HEK293T (cell line): ENCODE data around the gene SNX8.

ENCODE experiments used
- BHLHE40 ChIP-seq: fragments of 450-650 bp; IDR thresholded peaks from 2 replicates; pipeline ENCODE4 v1.6.1; 2016; ENCODE audit warnings: mild to moderate bottlenecking, moderate library complexity, borderline replicate concordance
- CTBP1 ChIP-seq: fragments of 450-650 bp; IDR thresholded peaks from 2 replicates; pipeline ENCODE4 v1.6.1; 2016; ENCODE audit warnings: borderline replicate concordance
- ELF4 ChIP-seq: fragments of 450-650 bp; IDR thresholded peaks from 2 replicates; pipeline ENCODE4 v1.6.1; 2017; ENCODE audit warnings: antibody characterized with exemption
- FOXA1 ChIP-seq: fragments of 450-650 bp; IDR thresholded peaks from 2 replicates; pipeline ENCODE4 v1.6.1; 2016; ENCODE audit warnings: mild to moderate bottlenecking
- FOXM1 ChIP-seq: fragments of 450-650 bp; IDR thresholded peaks from 2 replicates; pipeline ENCODE4 v1.6.1; 2017; ENCODE audit warnings: mild to moderate bottlenecking, borderline replicate concordance
- HDGF ChIP-seq: fragments of 450-650 bp; IDR thresholded peaks from 2 replicates; pipeline ENCODE4 v1.6.1; 2017; ENCODE audit warnings: antibody characterized with exemption, borderline replicate concordance
- L3MBTL2 ChIP-seq: fragments of 450-650 bp; conservative IDR thresholded peaks from 2 replicates; pipeline ENCODE4 v1.6.1; 2016; ENCODE audit warnings: mild to moderate bottlenecking
- NFRKB ChIP-seq: fragments of 450-650 bp; IDR thresholded peaks from 2 replicates; pipeline ENCODE4 v1.6.1; 2016; ENCODE audit warnings: mild to moderate bottlenecking, moderate library complexity
- PKNOX1 ChIP-seq: fragments of 450-650 bp; IDR thresholded peaks from 2 replicates; pipeline ENCODE4 v1.6.1; 2016
- SP1 ChIP-seq: fragments of 450-650 bp; IDR thresholded peaks from 2 replicates; pipeline ENCODE4 v1.6.1; 2017
- SUZ12 ChIP-seq: fragments of 450-650 bp; IDR thresholded peaks from 2 replicates; pipeline ENCODE4 v1.6.1; 2016; ENCODE audit warnings: mild to moderate bottlenecking
- TARDBP ChIP-seq: fragments of 450-650 bp; IDR thresholded peaks from 2 replicates; pipeline ENCODE4 v1.6.1; 2016
- ZNF384 ChIP-seq: fragments of 450-650 bp; IDR thresholded peaks from 2 replicates; pipeline ENCODE4 v1.6.1; 2016

- TF ChIP-seq ELF4 (no peak), SUZ12 (no peak), PKNOX1 (no peak), SP1 (no peak), FOXA1 (no peak), FOXM1 (no peak), NFRKB (no peak), HDGF (no peak), BHLHE40 (no peak), ZNF384 (no peak), CTBP1 (no peak), TARDBP (no peak), L3MBTL2 (no peak)
Observed at GRCh38 chr7:2245883-2246675, 68.2 kb downstream of the SNX8 start.
